Upper lobe of left lung (tissue), 6 donors: ENCODE results near the gene LEKR1. TPM values are rescaled to one million over a fixed set of nuclear protein-coding genes. Genes with fewer than 3 reads are reported as not detected.
A peak's percentile ranks its signal among the peaks of the same experiment; 100 is the strongest.

Experiments used
- ATAC-seq, 2 donors: fragments of 200-7000 bp; cut with Tn5 transposase; one replicate each; pipeline ENCODE4 v1.9.1; 2022; ENCODE audit warnings: mild to moderate bottlenecking in 2 of 2, moderate library complexity in 2 of 2; ENCODE audit not compliant: low FRiP score in 2 of 2
- DNase-seq, 2 donors: peaks; one replicate each; pipeline ENCODE4 v3.0.0-alpha.2; 2019 to 2020
- H3K27ac ChIP-seq, 4 donors: fragments of 200-600 bp; sonication (generic); one replicate each; pipeline ENCODE4 v1.5.1; 2016 to 2019
- H3K27me3 ChIP-seq, 4 donors: fragments of 200-600 bp; sonication (generic); one replicate each; pipeline ENCODE4 v1.5.1; 2017 to 2019
- H3K36me3 ChIP-seq, 4 donors: fragments of 200-600 bp; sonication (generic); one replicate each; pipeline ENCODE4 v1.5.1; 2016 to 2019
- H3K4me1 ChIP-seq, 4 donors: fragments of 200-600 bp; sonication (generic); one replicate each; pipeline ENCODE4 v1.5.1; 2018 to 2019
- H3K4me3 ChIP-seq, 4 donors: fragments of 200-600 bp; sonication (generic); one replicate each; pipeline ENCODE4 v1.5.1; 2017 to 2019; ENCODE audit warnings: mild to moderate bottlenecking in 2 of 4, moderate library complexity in 1 of 4
- H3K9me3 ChIP-seq, 4 donors: fragments of 200-600 bp; sonication (generic); one replicate each; pipeline ENCODE4 v1.5.1; 2018 to 2019
- EP300 ChIP-seq, 4 donors: sonication (generic); formaldehyde crosslinking; IDR thresholded peaks; one replicate each; pipeline ENCODE4 v1.5.1; 2017; ENCODE audit warnings: antibody characterized with exemption in 4 of 4, control low read depth in 2 of 4
- POLR2A ChIP-seq, 4 donors: fragments of 450-650 bp; IDR thresholded peaks; one replicate each; pipeline ENCODE4 v1.5.1; 2016 to 2017; ENCODE audit warnings: antibody characterized with exemption in 4 of 4, mild to moderate bottlenecking in 2 of 4
- POLR2AphosphoS5 ChIP-seq, 2 donors: sonication (generic); formaldehyde crosslinking; IDR thresholded peaks; one replicate each; pipeline ENCODE4 v1.5.1; 2017; ENCODE audit warnings: antibody characterized with exemption in 2 of 2
- WGBS, 2 donors: methylation state at CpG; one replicate each; pipeline ENCODE4 v1.1.5; 2017 to 2018; 5-methylcytosine and 5-hydroxymethylcytosine counted together
- total RNA-seq, 6 donors: library from RNA; depleted of rRNA in 4 of 6; stranded (reverse); fragments of >200 nt in 4 of 6; gene quantifications; one replicate each; pipeline versions ENCODE4 v1.1.0 to v1.2.1, GENCODE V29; 2016 to 2021
- TF ChIP-seq, protein P1 (sequence below), 6 experiments: fragments of 450-650 bp in 4 of 6; fragments of 200-600 bp in 2 of 6; sonication (generic) in 2 of 6; IDR thresholded peaks; one replicate each; pipeline ENCODE4 v1.5.1; 2016 to 2019; ENCODE audit warnings: antibody characterized with exemption in 6 of 6
- donor health status: DM: no; HTN: no; CAD: no; lungs with moderate emphysema.
- donor health status: DM: no; HTN: yes; CAD: no; lungs with severe emphysema.

The LEKR1 gene
- total RNA-seq, 6 donors from 2014 or later = 1.0 to 9.1 (median 2.2) TPM

DNA sequence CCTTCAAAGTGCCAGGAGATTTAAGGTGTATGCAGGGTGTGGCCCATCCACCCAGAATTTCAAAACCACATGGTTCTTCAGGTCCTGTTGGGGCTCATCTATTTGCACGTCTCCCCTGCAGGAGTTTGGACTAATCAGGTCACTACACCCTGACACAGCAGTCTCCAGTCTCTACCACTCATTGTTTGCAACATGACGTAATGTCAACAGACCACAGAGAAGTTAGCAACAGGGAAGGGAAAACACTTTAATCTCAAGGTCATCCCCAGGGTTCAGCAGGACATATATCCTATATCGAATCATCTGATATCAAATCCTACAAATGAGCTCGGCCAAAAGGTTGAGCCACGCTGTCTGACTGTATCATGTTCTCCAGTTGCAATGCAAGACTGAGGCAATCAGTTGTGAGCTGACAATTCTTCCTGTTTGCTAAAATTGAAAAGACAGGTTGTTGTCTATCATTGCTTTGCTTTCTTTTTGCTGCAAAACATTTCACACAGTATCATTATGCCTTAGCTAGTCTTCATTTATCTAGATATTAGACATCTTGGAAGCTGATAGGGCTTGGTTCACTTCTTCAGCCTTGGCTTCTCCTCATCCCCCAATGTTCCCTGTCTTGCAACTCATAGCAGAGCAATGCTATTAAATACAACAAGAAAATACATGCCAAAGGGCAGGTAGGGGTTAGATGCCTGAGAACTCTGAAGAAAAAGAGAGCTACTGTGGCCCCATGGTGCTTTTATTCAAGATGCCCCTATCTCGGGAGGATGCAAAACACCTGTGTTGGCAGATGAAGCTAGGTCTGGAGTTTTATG lies 13.4 kb upstream of the LEKR1 start:
- H3K9me3 ChIP-seq = no peaks in the 10 kb centered on the region
- ATAC-seq = peak in 1 of 2 donors; percentile 49

GRCh38 chr3:156814295-156814694 lies 11.9 kb upstream of the LEKR1 start:
- ATAC-seq (no peak), DNase-seq (no peak)
- Histone ChIP-seq H3K36me3 (no peaks in the 10 kb centered on the region), H3K4me3 (no peak overlapping the region), H3K27me3 (no peaks in the 10 kb centered on the region), H3K4me1 (peaks cover 7 to 27% (median 15%) of the 10 kb centered on the region in 4 donors), H3K27ac (no peak overlapping the region), H3K9me3 (no peaks in the 10 kb centered on the region)
- 97% methylated on average over 2 of the region's 2 CpGs for WGBS, 2 donors
- TF ChIP-seq EP300 (IDR thresholded peaks at IDR 0.05) (no peak), POLR2AphosphoS5 (IDR thresholded peaks at IDR 0.05) (no peak)

More for the DNA sequence above, 13.4 kb upstream of the LEKR1 start:
- Histone ChIP-seq H3K27ac (peak overlapping the region in 1 of 4 donors; percentile 6), H3K4me3 (no peak overlapping the region), H3K27me3 (no peaks in the 10 kb centered on the region), H3K4me1 (peaks cover 5 to 20% (median 12%) of the 10 kb centered on the region in 4 donors), H3K36me3 (no peaks in the 10 kb centered on the region)
- DNase-seq = no peak
- TF ChIP-seq, protein P1, sequence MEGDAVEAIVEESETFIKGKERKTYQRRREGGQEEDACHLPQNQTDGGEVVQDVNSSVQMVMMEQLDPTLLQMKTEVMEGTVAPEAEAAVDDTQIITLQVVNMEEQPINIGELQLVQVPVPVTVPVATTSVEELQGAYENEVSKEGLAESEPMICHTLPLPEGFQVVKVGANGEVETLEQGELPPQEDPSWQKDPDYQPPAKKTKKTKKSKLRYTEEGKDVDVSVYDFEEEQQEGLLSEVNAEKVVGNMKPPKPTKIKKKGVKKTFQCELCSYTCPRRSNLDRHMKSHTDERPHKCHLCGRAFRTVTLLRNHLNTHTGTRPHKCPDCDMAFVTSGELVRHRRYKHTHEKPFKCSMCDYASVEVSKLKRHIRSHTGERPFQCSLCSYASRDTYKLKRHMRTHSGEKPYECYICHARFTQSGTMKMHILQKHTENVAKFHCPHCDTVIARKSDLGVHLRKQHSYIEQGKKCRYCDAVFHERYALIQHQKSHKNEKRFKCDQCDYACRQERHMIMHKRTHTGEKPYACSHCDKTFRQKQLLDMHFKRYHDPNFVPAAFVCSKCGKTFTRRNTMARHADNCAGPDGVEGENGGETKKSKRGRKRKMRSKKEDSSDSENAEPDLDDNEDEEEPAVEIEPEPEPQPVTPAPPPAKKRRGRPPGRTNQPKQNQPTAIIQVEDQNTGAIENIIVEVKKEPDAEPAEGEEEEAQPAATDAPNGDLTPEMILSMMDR (IDR thresholded peaks at IDR 0.05) = no peak
- TF ChIP-seq EP300 (IDR thresholded peaks at IDR 0.05) = no peak
- TF ChIP-seq POLR2A (IDR thresholded peaks at IDR 0.05) = no peak
- TF ChIP-seq POLR2AphosphoS5 (IDR thresholded peaks at IDR 0.05) = no peak
- 61 to 69% methylated on average over 6 of the region's 6 CpGs for WGBS, 2 donors

GRCh38 chr3:156816091-156816793 lies 9.9 kb upstream of the LEKR1 start:
- Histone ChIP-seq H3K27me3 (no peaks in the 10 kb centered on the region), H3K27ac (peak overlapping the region; percentile 77 to 87 (median 84)), H3K4me3 (peak overlapping the region in 3 of 4 donors; percentile 53 to 66 (median 56)), H3K9me3 (no peaks in the 10 kb centered on the region), H3K36me3 (no peaks in the 10 kb centered on the region), H3K4me1 (peaks cover 7 to 27% (median 15%) of the 10 kb centered on the region in 4 donors)
- ATAC-seq = peak; percentile 73 to 76
- 18 to 28% methylated on average over 32 to 51 of the region's 74 CpGs for WGBS, 2 donors
- TF ChIP-seq POLR2A (IDR thresholded peaks at IDR 0.05) (no peak), POLR2AphosphoS5 (IDR thresholded peaks at IDR 0.05) (no peak), EP300 (IDR thresholded peaks at IDR 0.05) (peak in 1 of 4 donors; percentile 81)
- TF ChIP-seq, protein P1 (IDR thresholded peaks at IDR 0.05) = peak in 3 of 6 experiments; percentile 4 to 55 (median 16)
- peak in 1 of 2 donors; percentile 91 for DNase-seq

- peak overlapping the region; percentile 77 to 87 (median 84) for H3K27ac ChIP-seq
- H3K36me3 ChIP-seq = no peaks in the 10 kb centered on the region
- ATAC-seq = peak; percentile 92 to 97
- H3K4me1 ChIP-seq = peaks cover 7 to 27% (median 15%) of the 10 kb centered on the region in 4 donors
- H3K4me3 ChIP-seq = peak overlapping the region; percentile 36 to 66 (median 54)
- no peaks in the 10 kb centered on the region for H3K27me3 ChIP-seq
- 1 to 2% methylated on average over 29 to 70 of the region's 70 CpGs for WGBS, 2 donors
- TF ChIP-seq POLR2A (IDR thresholded peaks at IDR 0.05) (peak in 3 of 4 donors; percentile 50 to 81 (median 78)), POLR2AphosphoS5 (IDR thresholded peaks at IDR 0.05) (peak; percentile 58 to 72), EP300 (IDR thresholded peaks at IDR 0.05) (peak in 2 of 4 donors; percentile 82 to 99)
- TF ChIP-seq, protein P1 (IDR thresholded peaks at IDR 0.05) = no peak
- H3K9me3 ChIP-seq = no peaks in the 10 kb centered on the region
- peak; percentile 92 to 98 for DNase-seq
Measured at GRCh38 chr3:156816794-156817645, 9.1 kb upstream of the LEKR1 start.
